OCI-LY3 (cell line): ENCODE measurements around the gene TRDN.

ENCODE experiments used
- EZH2phosphoT487 ChIP-seq: fragments of 200-600 bp; shearing (Covaris generic); IDR thresholded peaks from 2 replicates; pipeline ENCODE4 v1.6.1; 2018; ENCODE audit warnings: antibody characterized with exemption, mixed run types, low read depth
- TF ChIP-seq, protein P1 (sequence below): fragments of 200-600, 300-600 bp; sonication (generic); IDR thresholded peaks from 2 replicates; pipeline ENCODE4 v1.5.1; 2014; ENCODE audit warnings: antibody characterized with exemption, low read length, low read depth

DNA sequence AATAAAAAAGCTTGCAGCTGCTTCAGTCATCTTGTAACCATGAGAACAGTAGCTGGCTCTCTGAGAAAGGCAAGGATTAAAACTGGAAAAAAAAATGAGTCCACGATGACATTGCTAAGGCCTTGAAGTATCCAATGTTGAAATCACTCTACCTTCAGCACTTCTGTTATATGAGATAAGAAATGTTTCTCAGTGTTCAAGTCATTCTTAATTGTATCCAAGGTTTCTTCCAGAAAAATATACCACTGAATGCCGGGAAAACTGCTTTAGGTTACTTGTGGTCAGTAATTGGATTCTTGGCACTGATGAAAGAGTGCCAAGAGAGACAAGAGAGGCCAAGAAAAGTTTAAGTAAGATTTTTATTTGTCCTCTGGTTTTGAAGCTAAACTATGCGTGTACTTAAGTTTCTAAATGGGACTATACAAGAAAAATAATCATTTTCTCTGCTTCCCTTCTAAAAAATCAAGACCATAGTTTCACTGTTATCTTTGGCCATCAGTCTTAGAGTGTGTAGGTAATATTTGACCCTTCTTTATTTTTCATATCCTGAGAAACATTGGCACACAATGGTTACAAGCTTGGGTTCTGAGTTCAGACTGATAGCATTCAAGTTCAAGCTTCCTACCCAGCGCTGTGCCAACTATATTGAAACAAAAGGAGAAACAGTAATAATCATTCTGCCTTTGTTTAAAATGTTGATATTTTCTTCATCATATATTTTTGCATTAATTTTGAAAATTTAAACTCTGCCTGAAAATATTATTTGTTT lies 84.6 kb downstream of the TRDN start:
- TF ChIP-seq, protein P1, sequence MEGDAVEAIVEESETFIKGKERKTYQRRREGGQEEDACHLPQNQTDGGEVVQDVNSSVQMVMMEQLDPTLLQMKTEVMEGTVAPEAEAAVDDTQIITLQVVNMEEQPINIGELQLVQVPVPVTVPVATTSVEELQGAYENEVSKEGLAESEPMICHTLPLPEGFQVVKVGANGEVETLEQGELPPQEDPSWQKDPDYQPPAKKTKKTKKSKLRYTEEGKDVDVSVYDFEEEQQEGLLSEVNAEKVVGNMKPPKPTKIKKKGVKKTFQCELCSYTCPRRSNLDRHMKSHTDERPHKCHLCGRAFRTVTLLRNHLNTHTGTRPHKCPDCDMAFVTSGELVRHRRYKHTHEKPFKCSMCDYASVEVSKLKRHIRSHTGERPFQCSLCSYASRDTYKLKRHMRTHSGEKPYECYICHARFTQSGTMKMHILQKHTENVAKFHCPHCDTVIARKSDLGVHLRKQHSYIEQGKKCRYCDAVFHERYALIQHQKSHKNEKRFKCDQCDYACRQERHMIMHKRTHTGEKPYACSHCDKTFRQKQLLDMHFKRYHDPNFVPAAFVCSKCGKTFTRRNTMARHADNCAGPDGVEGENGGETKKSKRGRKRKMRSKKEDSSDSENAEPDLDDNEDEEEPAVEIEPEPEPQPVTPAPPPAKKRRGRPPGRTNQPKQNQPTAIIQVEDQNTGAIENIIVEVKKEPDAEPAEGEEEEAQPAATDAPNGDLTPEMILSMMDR = no peak
- no peak for TF ChIP-seq EZH2phosphoT487
